ENCODE data around the gene CACNA2D3.

The CACNA2D3 gene

GRCh38 chr3:54784021-54784420 is 661.7 kb downstream of the CACNA2D3 start:
- no peak for TF ChIP-seq CTCF (IDR thresholded peaks at IDR 0.05)

GRCh38 chr3:54785976-54786375 is 663.6 kb downstream of the CACNA2D3 start:
- TF ChIP-seq CTCF (IDR thresholded peaks at IDR 0.05), result no peak

- TF ChIP-seq CTCF (IDR thresholded peaks at IDR 0.05), result no peak
These were observed 667.7 kb downstream of the CACNA2D3 start for GRCh38 chr3:54790051-54790450.

GRCh38 chr3:54791501-54792156 is 669.3 kb downstream of the CACNA2D3 start:
- no peak for TF ChIP-seq CTCF (IDR thresholded peaks at IDR 0.05)

- TF ChIP-seq CTCF (IDR thresholded peaks at IDR 0.05), result no peak
These were observed 670.2 kb downstream of the CACNA2D3 start for GRCh38 chr3:54792584-54792983.

- TF ChIP-seq CTCF (IDR thresholded peaks at IDR 0.05), result no peak
These were observed 670.8 kb downstream of the CACNA2D3 start for GRCh38 chr3:54793171-54793570.

- TF ChIP-seq CTCF (IDR thresholded peaks at IDR 0.05), result no peak
These were observed 674.8 kb downstream of the CACNA2D3 start for GRCh38 chr3:54797111-54797510.

GRCh38 chr3:54800478-54800877 is 678.1 kb downstream of the CACNA2D3 start:
- no peak for TF ChIP-seq CTCF (IDR thresholded peaks at IDR 0.05)

Data from LNCAP (cell line).